Ectodermal cell (in vitro differentiated cells): ENCODE measurements around the gene FTL.

Experiments
- H3K27ac ChIP-seq: 2 replicates; pipeline ENCODE4 v1.7.0; 2013; ENCODE audit warnings: mild to moderate bottlenecking, low read depth, low read length; ENCODE audit not compliant: insufficient read depth, poor library complexity, severe bottlenecking
- H3K27me3 ChIP-seq: 2 replicates; pipeline ENCODE4 v1.7.0; 2013; ENCODE audit warnings: mild to moderate bottlenecking, low read length; ENCODE audit not compliant: insufficient read depth, control insufficient read depth, poor library complexity, severe bottlenecking
- H3K36me3 ChIP-seq: one replicate; pipeline ENCODE4 v1.7.0; 2013; ENCODE audit warnings: low read length; ENCODE audit not compliant: control insufficient read depth, insufficient read depth
- H3K4me1 ChIP-seq: one replicate; pipeline ENCODE4 v1.7.0; 2013; ENCODE audit warnings: low read length; ENCODE audit not compliant: control insufficient read depth, insufficient read depth
- H3K4me3 ChIP-seq: 2 replicates; pipeline ENCODE4 v1.7.0; 2013; ENCODE audit warnings: low read depth, low read length, control low read depth; ENCODE audit not compliant: insufficient read depth
- H3K9me3 ChIP-seq: 2 replicates; pipeline ENCODE4 v1.7.0; 2013; ENCODE audit warnings: mild to moderate bottlenecking, low read length, moderate library complexity; ENCODE audit not compliant: control insufficient read depth
- WGBS, 2 experiments: methylation state at CpG; one replicate each; pipeline ENCODE4 v1.1.7; 2013; ENCODE audit warnings: missing lambda C conversion rate in 2 of 2; 5-methylcytosine and 5-hydroxymethylcytosine counted together

The FTL gene

GRCh38 chr19:48955308-48955958 is 9.7 kb upstream of the FTL start:
- Histone ChIP-seq H3K27ac (peak overlapping the region; percentile 79), H3K9me3 (no peaks in the 10 kb centered on the region)
- WGBS, 2 experiments = 62 to 66% methylated on average over 16 of the region's 16 CpGs

GRCh38 chr19:48958006-48958405 is 7.1 kb upstream of the FTL start:
- Histone ChIP-seq H3K27me3 (no peaks in the 10 kb centered on the region), H3K4me1 (peaks cover 9% of the 10 kb centered on the region), H3K27ac (no peak overlapping the region), H3K4me3 (no peak overlapping the region), H3K9me3 (no peaks in the 10 kb centered on the region), H3K36me3 (peaks cover 12% of the 10 kb centered on the region)
- WGBS, 2 experiments = 94 to 97% methylated on average over 8 of the region's 8 CpGs

More at GRCh38 chr19:48955308-48955958, 9.7 kb upstream of the FTL start:
- H3K27me3 ChIP-seq = no peaks in the 10 kb centered on the region
- peak overlapping the region; percentile 98 for H3K4me3 ChIP-seq
- H3K4me1 ChIP-seq = peaks cover 6% of the 10 kb centered on the region
- H3K36me3 ChIP-seq = peaks cover 7% of the 10 kb centered on the region

- Histone ChIP-seq H3K27ac (no peak overlapping the region), H3K4me1 (peaks cover 25% of the 10 kb centered on the region), H3K36me3 (peaks cover 12% of the 10 kb centered on the region), H3K9me3 (no peaks in the 10 kb centered on the region), H3K4me3 (no peak overlapping the region), H3K27me3 (no peaks in the 10 kb centered on the region)
- 88 to 90% methylated on average over 16 of the region's 16 CpGs for WGBS, 2 experiments
These were observed 5.5 kb upstream of the FTL start for GRCh38 chr19:48959341-48960239.

GRCh38 chr19:48961051-48961649 is 4.0 kb upstream of the FTL start:
- Histone ChIP-seq H3K4me3 (no peak overlapping the region), H3K27me3 (no peaks in the 10 kb centered on the region), H3K36me3 (peaks cover 13% of the 10 kb centered on the region), H3K9me3 (no peaks in the 10 kb centered on the region), H3K27ac (no peak overlapping the region), H3K4me1 (peaks cover 20% of the 10 kb centered on the region)
- WGBS, 2 experiments = 92 to 94% methylated on average over 19 of the region's 19 CpGs

- peaks cover 14% of the 10 kb centered on the region for H3K36me3 ChIP-seq
- no peaks in the 10 kb centered on the region for H3K9me3 ChIP-seq
- 82 to 84% methylated on average over 12 of the region's 12 CpGs for WGBS, 2 experiments
- peaks cover 23% of the 10 kb centered on the region for H3K4me1 ChIP-seq
- H3K4me3 ChIP-seq = no peak overlapping the region
- no peak overlapping the region for H3K27ac ChIP-seq
- no peaks in the 10 kb centered on the region for H3K27me3 ChIP-seq
These were observed 3.5 kb upstream of the FTL start for GRCh38 chr19:48961673-48962028.

- Histone ChIP-seq H3K36me3 (peaks cover 14% of the 10 kb centered on the region), H3K4me1 (peaks cover 23% of the 10 kb centered on the region)
These were observed 2.9 kb upstream of the FTL start for GRCh38 chr19:48962029-48962848.

GRCh38 chr19:48962849-48963165 is 2.3 kb upstream of the FTL start:
- Histone ChIP-seq H3K4me3 (no peak overlapping the region), H3K36me3 (peaks cover 14% of the 10 kb centered on the region), H3K27ac (no peak overlapping the region), H3K9me3 (no peaks in the 10 kb centered on the region), H3K27me3 (no peaks in the 10 kb centered on the region), H3K4me1 (peaks cover 23% of the 10 kb centered on the region)
- WGBS, 2 experiments = 58 to 65% methylated on average over 4 to 5 of the region's 7 CpGs

More at GRCh38 chr19:48962029-48962848, 2.9 kb upstream of the FTL start:
- no peak overlapping the region for H3K4me3 ChIP-seq
- H3K27me3 ChIP-seq = no peaks in the 10 kb centered on the region
- H3K9me3 ChIP-seq = no peaks in the 10 kb centered on the region
- 69 to 72% methylated on average over 22 of the region's 22 CpGs for WGBS, 2 experiments
- peak overlapping the region; percentile 26 for H3K27ac ChIP-seq

- Histone ChIP-seq H3K36me3 (peaks cover 14% of the 10 kb centered on the region), H3K27me3 (no peaks in the 10 kb centered on the region), H3K9me3 (no peaks in the 10 kb centered on the region), H3K4me3 (peak overlapping the region; percentile 13), H3K27ac (peak overlapping the region; percentile 53), H3K4me1 (peaks cover 23% of the 10 kb centered on the region)
- WGBS, 2 experiments = 11% methylated on average over 27 to 28 of the region's 28 CpGs
These were observed 1.5 kb upstream of the FTL start for GRCh38 chr19:48963371-48964204.
